Ovary (tissue), 9 donors: ENCODE results near the gene TLL2. TPM values are rescaled to one million over a fixed set of nuclear protein-coding genes. Genes with fewer than 3 reads are reported as not detected.

Experiments
- DNase-seq, 5 donors: peaks; one replicate each; pipeline ENCODE4 v3.0.0-alpha.2; 2019 to 2020
- H3K27ac ChIP-seq, 2 donors: fragments of 200-600 bp; one replicate each; pipeline versions ENCODE4 v1.5.1 to v1.8.0; 2019 to 2022
- H3K27me3 ChIP-seq: fragments of 200-600 bp; one replicate; pipeline ENCODE4 v1.8.0; 2022
- H3K36me3 ChIP-seq: fragments of 200-600 bp; sonication (generic); one replicate; pipeline ENCODE4 v1.5.1; 2019
- H3K4me1 ChIP-seq: one replicate; pipeline ENCODE4 v1.8.1; 2013; ENCODE audit warnings: mild to moderate bottlenecking, moderate library complexity; ENCODE audit not compliant: insufficient read depth
- H3K4me3 ChIP-seq: fragments of 200-600 bp; sonication (generic); one replicate; pipeline ENCODE4 v1.5.1; 2017
- H3K9me3 ChIP-seq, 2 donors: fragments of 200-600 bp in 1 of 2; sonication (generic) in 1 of 2; one replicate each; pipeline versions ENCODE4 v1.5.1 to v1.8.1; 2013 to 2019; ENCODE audit warnings: mild to moderate bottlenecking in 1 of 2, moderate library complexity in 1 of 2
- EP300 ChIP-seq: sonication (generic); formaldehyde crosslinking; IDR thresholded peaks from one replicate; pipeline ENCODE4 v1.6.1; 2017; ENCODE audit warnings: antibody characterized with exemption
- POLR2A ChIP-seq: fragments of 450-650 bp; IDR thresholded peaks from one replicate; pipeline ENCODE4 v1.6.1; 2017; ENCODE audit warnings: antibody characterized with exemption, mild to moderate bottlenecking, moderate library complexity
- WGBS, 3 donors: extraction: QIAGEN DNeasy Blood & Tissue Kit in 1 of 3; methylation state at CpG; one replicate each; pipeline versions ENCODE4 v1.1.5 to v1.1.7; 2013 to 2017; 5-methylcytosine and 5-hydroxymethylcytosine counted together
- intact Hi-C, 4 donors: fragments of 100-400 bp; cut with DNase I; formaldehyde crosslinking; loops; one replicate each; pipeline versions ENCODE4 v1.11.0 to v1.15.1; 2022 to 2023
- polyA plus RNA-seq, 2 donors: library from polyadenylated mRNA; stranded (reverse); fragments of 200-250 nt in 1 of 2; fragments of 350-450 nt in 1 of 2; fragmentation: Illumina TruSeq in 1 of 2; extraction: RNeasy Lipid Tissue Mini Kit (QIAGEN cat#74804) in 1 of 2; gene quantifications; one replicate each; pipeline ENCODE4 v1.2.3, GENCODE V29; 2013 to 2014
- total RNA-seq, 7 donors: library from RNA; depleted of rRNA in 2 of 7; stranded (reverse); fragments of >200 nt in 2 of 7; fragmentation: NEBNext Ultra II Directional in 3 of 7; extraction: Animal tissue kit (Norgen Biotek cat#: 25700) in 3 of 7; gene quantifications; one replicate each; pipeline versions ENCODE4 v1.1.0 to v1.2.4, GENCODE V29; 2016 to 2023
- TF ChIP-seq, protein P1 (sequence below), 3 donors: fragments of 450-650 bp in 2 of 3; fragments of 200-600 bp in 1 of 3; IDR thresholded peaks; one replicate each; pipeline versions ENCODE4 v1.5.1 to v1.8.0; 2016 to 2022; ENCODE audit warnings: antibody characterized with exemption in 3 of 3, mild to moderate bottlenecking in 1 of 3
- donor health status: DM: no; HTN: no; CAD: no; lungs with moderate emphysema.
- donor health status: DM: no; HTN: no; CAD: no.
- donor health status: Bipolar disorder and iron deficiency.
- donor health status: DM: yes; HTN: yes; CAD: no.
- donor health status: DM: no; HTN: no; CAD: no.
- donor health status: DM: yes; HTN: yes; CAD: no.

Gene TLL2
- total and polyA plus RNA-seq, 9 donors, result 0.07 to 0.68 (median 0.29) TPM; not detected in 1

DNA sequence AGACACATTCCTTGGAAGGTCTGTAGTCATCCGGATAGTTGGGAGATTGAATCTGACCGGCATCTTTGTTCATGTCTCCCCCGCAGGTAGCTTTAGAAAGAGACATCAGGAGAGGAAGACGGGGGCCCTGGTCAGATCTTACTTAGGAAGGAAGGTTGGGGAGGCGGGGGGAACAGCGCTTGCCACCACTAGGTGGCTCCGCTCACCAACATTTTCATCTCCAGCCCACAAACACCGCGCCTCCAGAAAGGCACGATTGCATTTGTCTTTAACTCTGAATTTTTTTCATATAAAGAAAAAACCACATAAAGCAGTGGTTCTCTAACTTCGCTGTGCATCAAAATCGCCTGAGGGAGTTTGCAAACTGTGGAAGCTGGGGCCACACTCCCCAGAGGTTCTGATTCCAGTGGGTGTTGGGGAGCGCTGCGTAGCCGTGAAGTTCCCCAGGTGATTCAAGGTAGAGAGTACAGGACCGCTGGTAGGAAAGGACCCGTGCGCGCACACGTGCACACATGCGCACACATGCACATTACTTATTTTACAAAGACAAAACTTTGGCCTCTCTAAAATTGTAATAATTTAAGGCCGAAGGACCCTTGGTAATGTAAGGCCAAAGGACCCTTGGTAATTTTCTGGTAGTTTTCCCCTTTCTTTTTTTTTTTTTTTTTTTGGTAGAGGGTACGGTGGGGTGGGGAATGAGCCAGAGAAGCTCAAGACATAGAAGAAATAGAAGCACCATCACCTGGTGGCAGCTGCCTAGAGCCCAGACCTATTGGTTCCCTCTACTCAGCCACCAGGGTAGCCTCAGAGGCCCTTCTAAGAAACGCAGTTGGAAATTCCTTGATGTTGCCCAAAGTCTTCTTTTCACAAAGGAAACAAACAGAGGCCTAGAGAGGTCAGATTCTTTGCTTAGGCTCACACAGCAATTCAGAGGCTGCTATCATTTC lies 117.5 kb downstream of the TLL2 start:
- intact Hi-C loops, result loop anchor here (5.0 to 10.0 kb wide), 6 partner anchors 109 to 809 kb away; partner anchors contain the start of gene TLL2 (in 1 of the 4)
- no peaks in the 10 kb centered on the region for H3K4me1 ChIP-seq
- TF ChIP-seq POLR2A, result no peak
- TF ChIP-seq, protein P1, sequence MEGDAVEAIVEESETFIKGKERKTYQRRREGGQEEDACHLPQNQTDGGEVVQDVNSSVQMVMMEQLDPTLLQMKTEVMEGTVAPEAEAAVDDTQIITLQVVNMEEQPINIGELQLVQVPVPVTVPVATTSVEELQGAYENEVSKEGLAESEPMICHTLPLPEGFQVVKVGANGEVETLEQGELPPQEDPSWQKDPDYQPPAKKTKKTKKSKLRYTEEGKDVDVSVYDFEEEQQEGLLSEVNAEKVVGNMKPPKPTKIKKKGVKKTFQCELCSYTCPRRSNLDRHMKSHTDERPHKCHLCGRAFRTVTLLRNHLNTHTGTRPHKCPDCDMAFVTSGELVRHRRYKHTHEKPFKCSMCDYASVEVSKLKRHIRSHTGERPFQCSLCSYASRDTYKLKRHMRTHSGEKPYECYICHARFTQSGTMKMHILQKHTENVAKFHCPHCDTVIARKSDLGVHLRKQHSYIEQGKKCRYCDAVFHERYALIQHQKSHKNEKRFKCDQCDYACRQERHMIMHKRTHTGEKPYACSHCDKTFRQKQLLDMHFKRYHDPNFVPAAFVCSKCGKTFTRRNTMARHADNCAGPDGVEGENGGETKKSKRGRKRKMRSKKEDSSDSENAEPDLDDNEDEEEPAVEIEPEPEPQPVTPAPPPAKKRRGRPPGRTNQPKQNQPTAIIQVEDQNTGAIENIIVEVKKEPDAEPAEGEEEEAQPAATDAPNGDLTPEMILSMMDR (IDR thresholded peaks at IDR 0.05), result peak; percentile 47 to 80 (median 78)
- no peaks in the 10 kb centered on the region for H3K36me3 ChIP-seq
- DNase-seq, result peak; percentile 60 to 81 (median 69)
- WGBS, 3 donors, result 25 to 30% (median 26%) methylated on average over 24 of the region's 24 CpGs
- no peaks in the 10 kb centered on the region for H3K27me3 ChIP-seq
- H3K9me3 ChIP-seq, result no peaks in the 10 kb centered on the region
- no peak overlapping the region for H3K4me3 ChIP-seq
- H3K27ac ChIP-seq, result no peak overlapping the region

DNA sequence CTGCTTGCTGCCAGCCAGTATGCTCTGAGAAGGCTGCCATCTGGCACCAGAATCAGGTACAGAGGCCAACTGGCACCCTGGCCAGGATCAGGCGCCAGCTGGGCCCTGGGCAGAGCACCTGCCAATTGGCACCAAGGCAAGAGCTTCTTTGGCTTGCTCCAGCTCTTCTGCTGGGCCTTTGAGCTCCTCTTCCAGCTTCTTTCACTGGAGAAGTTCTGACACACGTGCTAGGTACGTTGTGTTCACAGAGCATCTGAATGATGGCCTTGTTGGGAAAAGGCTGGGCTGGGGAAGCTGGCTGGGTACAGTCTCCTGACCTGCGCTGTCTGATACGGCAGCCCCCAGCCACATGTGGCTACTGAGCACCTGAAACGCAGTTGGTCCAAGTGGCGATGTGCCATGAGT lies 123.3 kb downstream of the TLL2 start:
- Histone ChIP-seq H3K9me3 (no peaks in the 10 kb centered on the region), H3K4me3 (no peak overlapping the region), H3K36me3 (no peaks in the 10 kb centered on the region), H3K27me3 (no peaks in the 10 kb centered on the region), H3K27ac (no peak overlapping the region), H3K4me1 (no peaks in the 10 kb centered on the region)
- TF ChIP-seq POLR2A (no peak), EP300 (no peak)
- TF ChIP-seq, protein P1 (IDR thresholded peaks at IDR 0.05), result no peak
- no peak for DNase-seq
- 69 to 78% (median 73%) methylated on average over 7 of the region's 7 CpGs for WGBS, 3 donors
- intact Hi-C loops, result loop anchor here (5.0 to 10.0 kb wide), 6 partner anchors 114 to 814 kb away; partner anchors contain the start of gene TLL2 (in 1 of the 4)

DNA sequence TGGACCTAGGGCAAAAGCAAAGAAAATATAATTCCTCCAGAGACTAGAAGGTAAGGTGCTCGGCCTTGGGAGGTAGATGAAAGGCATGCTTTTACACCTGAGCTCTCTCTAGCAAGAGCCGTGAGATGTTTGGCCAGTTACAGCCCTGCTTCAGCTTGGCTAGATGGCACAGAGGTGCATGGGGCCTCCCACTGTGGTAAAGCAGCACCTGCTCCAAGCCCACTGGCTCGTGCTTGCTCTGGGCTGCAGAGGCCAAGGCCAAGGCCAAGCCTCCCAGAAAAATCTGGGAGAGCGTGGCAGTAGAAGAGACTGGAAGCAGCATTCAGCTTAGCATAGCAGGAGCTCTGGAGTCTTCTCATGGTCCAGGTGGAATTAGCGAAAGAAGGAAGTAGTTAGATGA lies 123.9 kb downstream of the TLL2 start:
- Histone ChIP-seq H3K36me3 (no peaks in the 10 kb centered on the region), H3K27ac (no peak overlapping the region), H3K9me3 (no peaks in the 10 kb centered on the region), H3K4me3 (no peak overlapping the region), H3K4me1 (no peaks in the 10 kb centered on the region), H3K27me3 (no peaks in the 10 kb centered on the region)
- 58 to 64% (median 62%) methylated on average over 5 of the region's 5 CpGs for WGBS, 3 donors
- TF ChIP-seq, protein P1 (IDR thresholded peaks at IDR 0.05), result no peak
- no peak for TF ChIP-seq POLR2A
- TF ChIP-seq EP300, result no peak
- intact Hi-C loops, result loop anchor here (5.0 to 10.0 kb wide), 6 partner anchors 115 to 815 kb away; partner anchors contain the start of gene TLL2 (in 1 of the 4)
- DNase-seq, result no peak

DNA sequence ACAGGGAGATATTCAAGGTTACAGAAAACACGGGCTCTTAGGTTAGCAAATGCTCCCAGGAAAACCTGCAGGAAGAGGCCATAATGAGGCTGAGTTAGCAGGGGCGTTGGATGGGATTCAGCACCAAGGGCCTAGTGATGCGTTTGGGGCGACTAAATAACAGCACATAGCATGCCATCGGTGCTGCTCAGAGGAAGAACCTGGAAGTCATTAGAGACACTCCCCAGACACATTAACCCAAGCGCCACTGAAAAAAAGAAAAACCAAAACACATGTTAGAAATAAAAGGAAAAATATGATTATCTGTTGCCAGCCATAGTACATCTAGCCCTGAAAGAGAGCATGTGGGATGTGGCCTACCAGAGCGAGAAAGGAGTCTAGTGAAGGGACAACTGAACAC lies 126.1 kb downstream of the TLL2 start:
- TF ChIP-seq, protein P1 (IDR thresholded peaks at IDR 0.05), result no peak
- no peak for TF ChIP-seq EP300
- no peak for TF ChIP-seq POLR2A
- no peak overlapping the region for H3K4me3 ChIP-seq
- intact Hi-C loops, result no loop called here
- no peaks in the 10 kb centered on the region for H3K27me3 ChIP-seq
- H3K4me1 ChIP-seq, result no peaks in the 10 kb centered on the region
- H3K36me3 ChIP-seq, result no peaks in the 10 kb centered on the region
- no peak for DNase-seq
- WGBS, 3 donors, result 50 to 58% (median 55%) methylated on average over 7 of the region's 7 CpGs
- H3K27ac ChIP-seq, result no peak overlapping the region
- no peaks in the 10 kb centered on the region for H3K9me3 ChIP-seq
